Adipocyte (in vitro differentiated cells): ENCODE results near the gene RSPH9.

Experiments
- DNase-seq: peaks from one replicate; pipeline ENCODE4 v3.0.0-alpha.2; 2015; ENCODE audit warnings: low read depth
- H3K27me3 ChIP-seq: replicated peaks from 2 replicates; pipeline ENCODE4 v1.7.0; 2013; ENCODE audit warnings: mild to moderate bottlenecking, low read length, moderate library complexity; ENCODE audit not compliant: control insufficient read depth, insufficient read depth
- H3K36me3 ChIP-seq: 2 replicates; pipeline ENCODE4 v1.7.0; 2013; ENCODE audit warnings: low read length, mild to moderate bottlenecking, moderate library complexity; ENCODE audit not compliant: control insufficient read depth, insufficient read depth, severe bottlenecking
- H3K4me1 ChIP-seq: 2 replicates; pipeline ENCODE4 v1.7.0; 2013; ENCODE audit warnings: mild to moderate bottlenecking, low read length, moderate library complexity; ENCODE audit not compliant: control insufficient read depth, insufficient read depth
- H3K4me3 ChIP-seq: 2 replicates; pipeline ENCODE4 v1.7.0; 2013; ENCODE audit warnings: mild to moderate bottlenecking, low read length, moderate library complexity
- H3K9ac ChIP-seq: 2 replicates; pipeline ENCODE4 v1.7.0; 2013; ENCODE audit warnings: mild to moderate bottlenecking, low read length, moderate library complexity
- H3K9me3 ChIP-seq: 2 replicates; pipeline ENCODE4 v1.7.0; 2013; ENCODE audit warnings: mild to moderate bottlenecking, low read length, moderate library complexity; ENCODE audit not compliant: control insufficient read depth

Gene RSPH9

DNA sequence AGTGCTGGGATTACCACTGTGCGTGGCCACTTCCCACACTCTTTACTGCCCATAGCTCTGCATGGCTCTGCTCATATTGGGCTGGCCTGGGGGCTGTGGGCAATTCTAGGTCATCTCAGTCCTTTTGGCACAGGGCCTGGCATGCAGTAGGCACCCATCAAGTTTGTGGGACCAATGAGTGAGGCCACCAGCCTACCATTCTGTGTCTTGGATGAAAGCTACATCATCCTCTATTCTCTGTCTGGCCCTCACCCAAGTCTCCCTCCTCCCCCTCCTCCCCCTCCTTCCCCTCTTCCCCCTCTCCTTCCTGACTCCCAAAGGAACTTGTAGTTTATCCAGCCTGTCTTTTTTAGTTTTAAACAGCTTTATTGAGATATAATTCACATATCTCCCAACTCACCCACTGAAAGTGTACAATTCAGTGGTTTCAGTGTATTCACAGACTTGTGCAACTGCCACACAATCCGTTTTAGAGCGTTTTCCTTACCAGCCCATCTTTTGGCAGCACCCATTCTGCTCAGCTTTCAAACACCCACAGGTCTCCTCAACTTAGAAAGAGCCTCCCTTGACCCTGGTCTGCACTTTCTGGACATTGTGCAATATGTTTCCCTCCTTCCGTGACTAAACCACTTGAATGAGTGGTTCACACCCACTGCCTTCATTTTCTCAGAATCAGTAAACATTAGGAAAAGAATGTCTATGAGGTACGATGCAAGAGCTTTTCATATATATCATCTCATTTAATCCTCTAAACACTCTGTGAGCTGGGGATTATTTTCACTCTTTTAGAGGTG is 64.2 kb downstream of the RSPH9 start:
- no peak overlapping the region for H3K4me3 ChIP-seq
- H3K4me1 ChIP-seq = peaks cover 17% of the 10 kb centered on the region
- no peaks in the 10 kb centered on the region for H3K36me3 ChIP-seq
- DNase-seq = peak; percentile 88
- no peak overlapping the region for H3K9ac ChIP-seq
- H3K27me3 ChIP-seq = no peaks in the 10 kb centered on the region
- H3K9me3 ChIP-seq = no peaks in the 10 kb centered on the region

DNA sequence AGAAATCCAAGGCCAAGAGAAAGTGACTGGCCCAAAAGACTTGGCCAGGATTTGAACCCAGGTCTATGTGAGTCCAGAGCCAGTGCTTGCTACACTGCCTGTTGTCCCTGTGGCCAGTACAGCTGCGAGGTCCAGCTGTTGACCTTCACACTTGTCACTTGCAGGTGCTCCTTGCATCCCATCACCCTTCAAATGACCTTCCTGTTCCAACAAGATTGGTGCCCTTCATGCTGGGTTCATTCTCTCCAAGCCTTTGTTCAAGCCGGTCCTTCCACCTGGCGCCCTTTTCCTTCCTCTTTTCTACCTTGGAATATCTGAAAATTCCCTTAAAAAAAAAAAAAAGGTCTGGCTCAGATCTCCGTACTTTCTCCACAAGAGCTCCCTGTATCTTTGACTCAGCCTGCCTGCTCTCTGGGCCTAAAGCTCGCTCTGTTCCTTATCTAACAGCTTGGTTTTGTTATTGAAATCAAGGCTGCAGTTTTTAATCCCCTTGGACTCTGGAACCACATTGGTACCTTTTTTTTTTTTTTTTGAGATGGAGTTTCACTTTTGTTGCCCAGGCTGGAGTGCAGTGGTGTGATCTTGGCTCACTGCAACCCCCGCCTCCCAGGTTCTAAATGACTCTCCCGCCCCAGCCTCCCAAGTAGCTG is 64.9 kb downstream of the RSPH9 start:
- Histone ChIP-seq H3K4me1 (peaks cover 23% of the 10 kb centered on the region), H3K9me3 (no peaks in the 10 kb centered on the region), H3K9ac (no peak overlapping the region), H3K4me3 (no peak overlapping the region), H3K27me3 (no peaks in the 10 kb centered on the region), H3K36me3 (no peaks in the 10 kb centered on the region)
- no peak for DNase-seq

DNA sequence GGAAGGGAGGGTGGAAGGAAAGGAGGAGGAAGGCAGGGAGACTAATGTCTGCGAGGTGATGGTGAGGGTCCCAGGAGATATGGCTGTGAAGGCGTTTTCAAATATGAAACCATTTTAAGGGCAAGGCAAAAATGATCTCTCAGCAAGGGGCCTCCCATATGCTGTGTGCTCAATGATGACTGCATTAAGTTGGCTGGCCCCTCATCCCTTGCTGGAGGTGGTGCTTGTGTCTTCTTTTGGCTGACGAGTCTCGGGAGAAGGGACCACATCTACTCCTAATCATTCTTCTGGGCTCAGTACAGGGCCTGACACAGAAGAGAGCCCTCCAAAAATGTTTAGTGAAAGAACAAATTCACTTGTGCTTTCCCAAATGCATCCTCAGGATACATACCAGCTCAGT is 65.7 kb downstream of the RSPH9 start:
- Histone ChIP-seq H3K9ac (no peak overlapping the region), H3K9me3 (no peaks in the 10 kb centered on the region), H3K4me1 (peaks cover 23% of the 10 kb centered on the region), H3K27me3 (no peaks in the 10 kb centered on the region), H3K4me3 (no peak overlapping the region), H3K36me3 (no peaks in the 10 kb centered on the region)
- DNase-seq = no peak

DNA sequence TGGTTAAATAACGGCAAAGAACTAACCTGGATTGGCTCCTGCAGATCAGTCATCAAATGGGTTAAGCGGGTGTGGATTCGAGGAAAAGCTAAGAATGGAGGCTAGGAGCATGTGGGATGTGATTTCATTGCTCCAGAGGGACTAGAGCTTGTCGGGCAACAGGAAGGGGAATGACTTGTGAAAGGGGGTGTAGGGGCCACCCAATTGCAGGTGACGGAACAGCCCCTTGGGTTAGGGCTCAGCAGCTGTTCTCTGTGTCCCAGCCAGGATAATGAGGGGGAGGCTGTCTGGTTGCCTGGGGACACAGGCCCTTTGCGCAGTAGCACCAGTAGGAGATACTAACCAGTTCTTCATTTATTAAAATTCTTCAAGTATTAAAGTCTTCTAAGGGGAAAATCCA is 67.7 kb downstream of the RSPH9 start:
- no peaks in the 10 kb centered on the region for H3K27me3 ChIP-seq
- peaks cover 20% of the 10 kb centered on the region for H3K4me1 ChIP-seq
- no peak overlapping the region for H3K9ac ChIP-seq
- H3K9me3 ChIP-seq = no peaks in the 10 kb centered on the region
- no peaks in the 10 kb centered on the region for H3K36me3 ChIP-seq
- no peak overlapping the region for H3K4me3 ChIP-seq
- DNase-seq = no peak

DNA sequence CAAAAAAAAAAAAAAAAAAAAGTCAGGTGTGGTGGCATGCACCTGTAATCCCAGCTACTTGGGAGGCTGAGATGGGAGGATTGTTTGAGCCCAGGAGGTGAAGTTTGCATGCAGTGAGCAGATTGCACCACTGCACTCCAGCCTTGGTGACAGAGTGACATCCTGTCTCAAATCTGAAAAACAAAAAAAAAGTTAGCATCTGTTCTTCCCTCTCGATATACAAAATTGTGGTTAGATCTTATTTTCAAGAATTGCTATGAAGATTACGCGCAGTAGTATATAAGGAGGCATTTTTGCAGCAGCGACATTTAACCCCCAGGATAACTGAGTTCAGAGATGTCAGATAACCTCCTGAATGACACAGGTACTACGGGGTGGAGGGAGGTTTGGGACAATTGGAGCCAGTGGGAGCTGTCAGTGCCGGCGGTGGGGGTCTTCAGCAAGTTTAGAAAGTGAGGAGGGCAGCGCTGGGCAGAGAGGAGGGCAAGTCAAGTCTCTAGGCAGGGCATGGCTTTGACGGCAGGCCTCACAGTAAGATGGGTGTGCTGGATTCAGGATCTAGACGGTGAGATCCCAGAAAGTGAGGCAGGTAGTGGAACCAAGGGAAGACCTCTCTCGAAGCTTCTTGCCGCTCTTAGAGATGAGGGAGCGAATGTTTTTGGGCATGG is 68.9 kb downstream of the RSPH9 start:
- Histone ChIP-seq H3K27me3 (no peaks in the 10 kb centered on the region), H3K36me3 (no peaks in the 10 kb centered on the region), H3K9me3 (no peaks in the 10 kb centered on the region), H3K9ac (no peak overlapping the region), H3K4me3 (no peak overlapping the region), H3K4me1 (peaks cover 20% of the 10 kb centered on the region)
- no peak for DNase-seq

DNA sequence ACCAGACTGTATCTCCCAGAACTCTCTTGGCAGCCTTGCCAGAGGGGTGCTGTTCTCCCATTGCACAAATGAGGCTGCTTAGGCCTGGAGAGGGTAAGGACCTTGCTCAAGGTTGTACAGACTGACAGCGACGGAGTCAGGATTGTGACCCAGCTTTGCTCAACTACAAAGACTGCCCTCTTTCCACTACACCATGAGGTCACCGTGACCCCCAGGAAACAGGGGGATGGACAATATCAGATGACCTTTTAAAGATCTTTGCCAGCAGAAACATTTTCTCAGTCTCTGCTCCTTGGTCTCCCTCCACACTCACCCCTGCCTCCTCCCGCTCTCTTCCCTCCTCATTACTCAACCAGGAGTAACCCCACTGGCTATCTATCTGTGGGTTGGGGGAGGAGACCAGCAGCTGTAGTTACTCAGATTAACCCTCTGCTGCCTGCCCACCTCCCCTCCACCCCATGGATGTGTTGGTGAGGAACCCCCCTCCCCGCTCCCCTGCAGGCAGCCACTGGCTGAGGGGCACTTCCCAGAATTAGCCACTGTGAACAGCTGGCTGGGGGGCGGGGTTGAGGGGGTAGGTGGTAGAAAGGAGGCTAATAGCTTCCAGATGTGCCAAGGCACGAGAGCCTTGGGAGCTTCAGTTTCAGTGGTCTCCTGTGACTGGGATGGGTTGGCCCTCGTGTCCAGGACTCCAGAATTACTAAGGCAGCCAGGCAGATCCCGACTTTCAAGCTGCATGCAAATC is 69.6 kb downstream of the RSPH9 start:
- Histone ChIP-seq H3K27me3 (no peaks in the 10 kb centered on the region), H3K36me3 (no peaks in the 10 kb centered on the region), H3K9ac (no peak overlapping the region), H3K9me3 (no peaks in the 10 kb centered on the region), H3K4me3 (no peak overlapping the region), H3K4me1 (peaks cover 15% of the 10 kb centered on the region)
- peak; percentile 65 for DNase-seq

DNA sequence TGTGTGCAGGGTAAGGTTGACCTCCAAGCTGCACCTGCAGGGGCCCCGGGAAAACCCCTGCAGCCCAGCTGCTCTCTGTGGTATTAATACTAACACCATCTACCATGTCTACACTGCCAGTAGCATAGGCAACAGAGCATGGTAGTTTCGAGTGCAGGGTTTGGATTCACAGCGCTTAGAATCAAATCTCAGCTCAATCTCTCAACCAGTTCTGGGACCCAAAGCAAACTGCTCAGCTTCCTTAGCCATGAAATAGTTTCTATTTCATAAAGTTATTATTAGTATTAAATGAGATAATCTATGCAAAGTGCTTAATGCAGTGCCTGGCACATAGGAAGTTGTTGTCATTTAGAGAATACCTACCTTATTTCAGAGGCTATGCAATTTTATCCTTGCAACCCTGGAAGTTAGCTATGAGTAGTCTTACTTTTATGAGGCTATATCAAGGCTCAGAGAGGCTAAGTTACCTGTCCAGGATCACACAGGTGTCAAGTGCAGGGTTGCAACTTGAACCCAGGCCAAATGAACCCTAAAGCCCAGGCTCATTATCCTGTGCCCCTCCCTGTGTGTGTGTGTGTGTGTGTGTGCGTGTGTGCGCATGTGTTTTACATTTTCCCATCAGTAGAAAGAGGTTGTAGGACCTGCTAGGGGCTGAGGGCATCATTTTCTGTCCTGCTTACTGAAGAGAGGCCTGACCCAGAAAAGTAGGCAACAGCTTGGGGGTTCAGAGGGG is 70.4 kb downstream of the RSPH9 start:
- no peaks in the 10 kb centered on the region for H3K36me3 ChIP-seq
- H3K9ac ChIP-seq = no peak overlapping the region
- no peak for DNase-seq
- H3K4me3 ChIP-seq = no peak overlapping the region
- no peaks in the 10 kb centered on the region for H3K27me3 ChIP-seq
- no peaks in the 10 kb centered on the region for H3K9me3 ChIP-seq
- peaks cover 11% of the 10 kb centered on the region for H3K4me1 ChIP-seq

DNA sequence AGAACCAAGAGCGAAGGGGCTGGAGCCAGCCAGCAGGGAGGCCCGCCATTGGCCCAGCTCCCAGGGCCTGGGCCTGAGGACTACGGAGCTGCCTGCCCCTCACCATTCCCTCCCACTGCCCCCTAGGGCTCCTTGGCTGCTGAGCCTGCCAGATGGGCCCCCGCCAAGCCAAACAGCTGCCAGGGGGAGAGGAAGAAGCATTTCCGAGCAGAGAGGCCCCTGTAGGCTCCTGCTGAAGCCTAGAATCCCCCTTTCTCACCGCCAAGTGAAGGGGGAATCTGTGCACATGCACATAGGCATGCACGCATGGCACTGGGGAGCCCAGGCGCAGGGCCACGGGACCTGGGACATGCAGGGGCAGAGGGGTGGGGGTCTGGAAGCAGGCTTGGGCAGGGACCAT is 71.3 kb downstream of the RSPH9 start:
- Histone ChIP-seq H3K4me1 (peaks cover 11% of the 10 kb centered on the region), H3K36me3 (no peaks in the 10 kb centered on the region), H3K27me3 (no peaks in the 10 kb centered on the region), H3K9ac (no peak overlapping the region), H3K9me3 (no peaks in the 10 kb centered on the region), H3K4me3 (no peak overlapping the region)
- DNase-seq = no peak

DNA sequence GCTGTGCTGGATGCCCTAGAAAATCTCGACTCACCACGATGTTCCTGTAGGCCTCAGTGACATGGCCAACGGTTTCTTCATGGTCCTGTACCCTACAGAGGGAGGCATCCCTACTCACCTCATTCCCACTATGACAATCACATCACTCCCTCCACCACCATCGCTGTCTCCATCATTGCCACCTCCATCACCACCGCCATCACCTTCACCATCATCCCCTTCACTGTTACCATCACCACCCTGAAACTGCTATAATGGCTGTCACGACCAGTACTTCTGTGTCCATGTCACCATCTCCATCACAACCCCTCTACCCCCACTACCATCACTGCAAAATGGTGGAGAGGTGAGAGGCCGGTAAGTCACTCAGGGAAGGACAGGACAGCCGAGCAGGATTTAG is 72.6 kb downstream of the RSPH9 start:
- no peak for DNase-seq

DNA sequence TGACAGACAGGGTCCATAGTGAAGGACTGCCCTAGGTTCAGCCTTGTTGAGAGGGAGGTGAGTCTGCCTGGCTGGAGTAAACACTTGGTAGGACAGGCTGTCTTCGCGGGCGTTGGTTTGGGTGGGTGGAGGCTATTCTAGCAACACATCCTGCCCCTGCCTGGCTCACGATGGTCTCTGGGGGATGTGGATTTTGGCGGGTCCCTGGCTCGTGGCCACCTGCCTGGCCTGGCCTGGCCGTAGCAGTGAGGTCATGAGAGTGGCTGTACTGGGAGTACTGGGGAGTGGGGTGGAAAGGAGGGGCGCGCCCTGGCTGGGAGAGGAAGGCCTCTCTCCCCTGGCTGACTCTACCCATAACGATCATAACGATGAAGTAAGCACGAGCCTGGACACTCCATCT is 73.0 kb downstream of the RSPH9 start:
- no peak for DNase-seq
- Histone ChIP-seq H3K9ac (no peak overlapping the region), H3K4me3 (no peak overlapping the region), H3K9me3 (no peaks in the 10 kb centered on the region), H3K4me1 (peaks cover 11% of the 10 kb centered on the region), H3K36me3 (no peaks in the 10 kb centered on the region), H3K27me3 (no peaks in the 10 kb centered on the region)

More for the DNA sequence above, 72.6 kb downstream of the RSPH9 start:
- Histone ChIP-seq H3K9ac (no peak overlapping the region), H3K27me3 (no peaks in the 10 kb centered on the region), H3K36me3 (no peaks in the 10 kb centered on the region), H3K4me1 (peaks cover 11% of the 10 kb centered on the region), H3K9me3 (no peaks in the 10 kb centered on the region), H3K4me3 (no peak overlapping the region)
